H9 (cell line): Measurements from ENCODE around the gene NPAS3. TPM values are rescaled to one million over a fixed set of nuclear protein-coding genes. Genes with fewer than 3 reads are reported as not detected.

ENCODE experiments used
- DNase-seq: peaks from one replicate; pipeline ENCODE4 v3.0.0-alpha.2; 2017
- H2AFZ ChIP-seq: one replicate; pipeline ENCODE4 v1.6.1; 2013; ENCODE audit warnings: mild to moderate bottlenecking, low read length, control low read depth, moderate library complexity
- H2AK5ac ChIP-seq: 2 replicates; pipeline ENCODE4 v1.6.1; 2013; ENCODE audit warnings: low read length, control low read depth, mixed read lengths; ENCODE audit not compliant: insufficient read length
- H2BK120ac ChIP-seq: one replicate; pipeline ENCODE4 v1.6.1; 2013; ENCODE audit warnings: low read depth, mild to moderate bottlenecking, low read length, control low read depth, inconsistent platforms; ENCODE audit not compliant: poor library complexity, severe bottlenecking
- H2BK12ac ChIP-seq: 2 replicates; pipeline ENCODE4 v1.6.1; 2013; ENCODE audit warnings: low read length, control low read depth, mixed read lengths, low read depth; ENCODE audit not compliant: insufficient read length
- H2BK15ac ChIP-seq: 2 replicates; pipeline ENCODE4 v1.6.1; 2013; ENCODE audit warnings: low read depth, low read length, control low read depth
- H2BK20ac ChIP-seq: one replicate; pipeline ENCODE4 v1.6.1; 2013; ENCODE audit warnings: low read depth, mild to moderate bottlenecking, low read length, control low read depth, inconsistent platforms; ENCODE audit not compliant: poor library complexity, severe bottlenecking
- H2BK5ac ChIP-seq: 2 replicates; pipeline ENCODE4 v1.6.1; 2013; ENCODE audit warnings: low read length, control low read depth, mixed read lengths; ENCODE audit not compliant: insufficient read length
- H3K14ac ChIP-seq: 2 replicates; pipeline ENCODE4 v1.6.1; 2013; ENCODE audit warnings: low read length, control low read depth; ENCODE audit not compliant: insufficient read depth
- H3K18ac ChIP-seq: 2 replicates; pipeline ENCODE4 v1.6.1; 2013; ENCODE audit warnings: low read depth, mild to moderate bottlenecking, mixed read lengths, low read length, control low read depth; ENCODE audit not compliant: insufficient read length
- H3K23ac ChIP-seq: 2 replicates; pipeline ENCODE4 v1.6.1; 2013; ENCODE audit warnings: low read length, control low read depth, mixed read lengths, low read depth; ENCODE audit not compliant: insufficient read length
- H3K23me2 ChIP-seq: 2 replicates; pipeline ENCODE4 v1.6.1; 2013; ENCODE audit warnings: low read depth, mild to moderate bottlenecking, mixed read lengths, low read length, control low read depth; ENCODE audit not compliant: insufficient read length, poor library complexity, severe bottlenecking
- H3K27ac ChIP-seq: 2 replicates; pipeline ENCODE4 v1.5.1; 2013; ENCODE audit warnings: low read length, control low read depth, mixed read lengths, low read depth; ENCODE audit not compliant: insufficient read length
- H3K27me3 ChIP-seq: 2 replicates; pipeline ENCODE4 v1.6.1; 2013; ENCODE audit warnings: low read length, control low read depth, inconsistent platforms; ENCODE audit not compliant: insufficient read depth
- H3K4ac ChIP-seq: 2 replicates; pipeline ENCODE4 v1.6.1; 2013; ENCODE audit warnings: low read depth, mild to moderate bottlenecking, control low read depth, inconsistent platforms, low read length, moderate library complexity
- H3K4me1 ChIP-seq: 2 replicates; pipeline ENCODE4 v1.6.1; 2013; ENCODE audit warnings: low read length, control low read depth, inconsistent platforms; ENCODE audit not compliant: insufficient read depth
- H3K4me2 ChIP-seq: 2 replicates; pipeline ENCODE4 v1.6.1; 2013; ENCODE audit warnings: low read length, control low read depth, mixed read lengths; ENCODE audit not compliant: insufficient read length, insufficient read depth
- H3K56ac ChIP-seq: 2 replicates; pipeline ENCODE4 v1.6.1; 2013; ENCODE audit warnings: low read depth, mild to moderate bottlenecking, mixed read lengths, low read length, control low read depth; ENCODE audit not compliant: insufficient read length
- H3K79me1 ChIP-seq: 2 replicates; pipeline ENCODE4 v1.6.1; 2013; ENCODE audit warnings: low read depth, mild to moderate bottlenecking, moderate library complexity, low read length, control low read depth, inconsistent platforms; ENCODE audit not compliant: insufficient read depth, poor library complexity, severe bottlenecking
- H3K79me2 ChIP-seq: 2 replicates; pipeline ENCODE4 v1.6.1; 2013; ENCODE audit warnings: low read length, control low read depth, inconsistent platforms; ENCODE audit not compliant: insufficient read depth
- H3K9ac ChIP-seq: 2 replicates; pipeline ENCODE4 v1.6.1; 2013; ENCODE audit warnings: low read length, control low read depth, mixed read lengths; ENCODE audit not compliant: insufficient read length; ENCODE audit errors: extremely low read depth
- H3K9me3 ChIP-seq: one replicate; pipeline ENCODE4 v1.6.1; 2013; ENCODE audit warnings: low read depth, low read length, inconsistent platforms; ENCODE audit not compliant: control insufficient read depth
- H3T11ph ChIP-seq: one replicate; pipeline ENCODE4 v1.6.1; 2013; ENCODE audit warnings: mild to moderate bottlenecking, low read length, control low read depth, inconsistent platforms
- H4K20me1 ChIP-seq: one replicate; pipeline ENCODE4 v1.6.1; 2013; ENCODE audit not compliant: control insufficient read depth, insufficient read length, insufficient read depth
- H4K5ac ChIP-seq: 2 replicates; pipeline ENCODE4 v1.6.1; 2013; ENCODE audit warnings: low read depth, mild to moderate bottlenecking, mixed read lengths, low read length, control low read depth; ENCODE audit not compliant: insufficient read length
- H4K8ac ChIP-seq: replicated peaks from 2 replicates; pipeline ENCODE4 v1.6.1; 2013; ENCODE audit warnings: low read length, control low read depth, mixed read lengths, low read depth; ENCODE audit not compliant: insufficient read length
- H4K91ac ChIP-seq: 2 replicates; pipeline ENCODE4 v1.6.1; 2013; ENCODE audit warnings: low read depth, mild to moderate bottlenecking, moderate library complexity, mixed read lengths, low read length, control low read depth; ENCODE audit not compliant: insufficient read length
- H3K27ac Mint-ChIP-seq, 3 experiments: 2 replicates in 2 of 3; 3 replicates in 1 of 3; pipeline ENCODE4 v1.8.0; 2020 to 2021; ENCODE audit warnings: mixed read lengths in 3 of 3, mild to moderate bottlenecking in 1 of 3, moderate library complexity in 1 of 3
- H3K27me3 Mint-ChIP-seq: 2 replicates; pipeline ENCODE4 v1.8.0; 2021; ENCODE audit warnings: low read depth, mild to moderate bottlenecking, moderate library complexity, mixed read lengths
- H3K36me3 Mint-ChIP-seq, 3 experiments: 2 replicates in 2 of 3; 3 replicates in 1 of 3; pipeline ENCODE4 v1.8.0; 2020 to 2021; ENCODE audit warnings: low read depth in 3 of 3, mixed read lengths in 3 of 3; ENCODE audit not compliant: insufficient read depth in 1 of 3
- H3K4me1 Mint-ChIP-seq, 2 experiments: 2 replicates each; pipeline ENCODE4 v1.8.0; 2020; ENCODE audit warnings: mixed read lengths in 2 of 2
- H3K4me3 Mint-ChIP-seq, 2 experiments: 2 replicates in 1 of 2; 3 replicates in 1 of 2; pipeline ENCODE4 v1.8.0; 2020 to 2021; ENCODE audit warnings: mild to moderate bottlenecking in 2 of 2, mixed read lengths in 2 of 2, moderate library complexity in 1 of 2
- H3K9me3 Mint-ChIP-seq, 2 experiments: 2 replicates in 1 of 2; 3 replicates in 1 of 2; pipeline ENCODE4 v1.8.0; 2020; ENCODE audit warnings: mild to moderate bottlenecking in 2 of 2, mixed read lengths in 2 of 2, moderate library complexity in 1 of 2
- WGBS: extraction: QIAGEN DNeasy Blood & Tissue Kit; methylation state at CpG from one replicate; pipeline ENCODE4 v1.1.7; 2013; ENCODE audit warnings: missing lambda C conversion rate, low lambda C conversion rate, mixed read lengths; ENCODE audit not compliant: insufficient read length; ENCODE audit errors: extremely low coverage; 5-methylcytosine and 5-hydroxymethylcytosine counted together
- total RNA-seq: library from RNA; stranded (reverse); gene quantifications from 2 replicates; pipeline ENCODE4 v1.2.1, GENCODE V29; 2021
- TF ChIP-seq, protein P1 (sequence below): fragments of 200-600 bp; sonication (generic); conservative IDR thresholded peaks from 3 replicates; pipeline ENCODE4 v1.8.0; 2021; ENCODE audit warnings: antibody characterized with exemption, mild to moderate bottlenecking

Gene NPAS3
- total RNA-seq, 1 experiment from 2014 or later: 0.17 TPM

DNA sequence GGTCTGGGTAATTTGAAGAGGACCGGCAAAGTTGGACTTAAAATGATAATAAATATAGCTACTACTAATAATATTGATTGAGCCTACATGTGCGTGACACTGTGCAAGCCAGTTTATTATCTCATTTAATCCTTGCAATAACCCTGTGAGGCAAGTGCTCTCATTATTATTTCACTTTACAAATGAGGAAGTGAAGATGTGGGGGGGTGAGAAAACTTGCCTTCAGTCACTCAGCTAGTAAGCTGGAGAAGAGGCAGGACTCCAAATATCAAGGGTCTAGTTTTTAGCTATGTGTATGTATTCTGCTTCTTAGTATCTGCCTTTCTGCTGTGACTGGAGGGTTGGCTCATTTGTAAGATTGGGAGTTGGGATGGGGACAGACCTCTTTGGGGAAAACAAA, 39.2 kb downstream of the NPAS3 start:
- Mint-ChIP-seq H3K36me3 (no peaks in the 10 kb centered on the region), H3K9me3 (no peaks in the 10 kb centered on the region), H3K27me3 (no peaks in the 10 kb centered on the region), H3K27ac (no peak overlapping the region), H3K4me3 (no peak overlapping the region), H3K4me1 (no peaks in the 10 kb centered on the region)
- no peak overlapping the region for H3K4me2 ChIP-seq
- H2BK12ac ChIP-seq: no peak overlapping the region
- H3K79me2 ChIP-seq: no peaks in the 10 kb centered on the region
- H3K27ac ChIP-seq: no peak overlapping the region
- H3K9me3 ChIP-seq: no peaks in the 10 kb centered on the region
- no CpG with 5 or more reads among the region's 2 CpGs for WGBS
- no peaks in the 10 kb centered on the region for H3K23me2 ChIP-seq
- no peaks in the 10 kb centered on the region for H3K79me1 ChIP-seq
- no peak overlapping the region for H3K14ac ChIP-seq
- no peak overlapping the region for H2BK5ac ChIP-seq
- no peak overlapping the region for H2AFZ ChIP-seq
- no peak overlapping the region for H3K9ac ChIP-seq
- no peak overlapping the region for H4K8ac ChIP-seq
- no peak overlapping the region for H2BK15ac ChIP-seq
- no peak overlapping the region for H2BK120ac ChIP-seq
- H4K91ac ChIP-seq: no peak overlapping the region
- no peak overlapping the region for H2BK20ac ChIP-seq
- H3K27me3 ChIP-seq: no peaks in the 10 kb centered on the region
- H3K4ac ChIP-seq: no peak overlapping the region
- no peak overlapping the region for H2AK5ac ChIP-seq
- no peak overlapping the region for H3T11ph ChIP-seq
- H3K4me1 ChIP-seq: no peaks in the 10 kb centered on the region
- no peak for DNase-seq
- no peak overlapping the region for H3K18ac ChIP-seq
- no peak overlapping the region for H4K5ac ChIP-seq
- TF ChIP-seq, protein P1, sequence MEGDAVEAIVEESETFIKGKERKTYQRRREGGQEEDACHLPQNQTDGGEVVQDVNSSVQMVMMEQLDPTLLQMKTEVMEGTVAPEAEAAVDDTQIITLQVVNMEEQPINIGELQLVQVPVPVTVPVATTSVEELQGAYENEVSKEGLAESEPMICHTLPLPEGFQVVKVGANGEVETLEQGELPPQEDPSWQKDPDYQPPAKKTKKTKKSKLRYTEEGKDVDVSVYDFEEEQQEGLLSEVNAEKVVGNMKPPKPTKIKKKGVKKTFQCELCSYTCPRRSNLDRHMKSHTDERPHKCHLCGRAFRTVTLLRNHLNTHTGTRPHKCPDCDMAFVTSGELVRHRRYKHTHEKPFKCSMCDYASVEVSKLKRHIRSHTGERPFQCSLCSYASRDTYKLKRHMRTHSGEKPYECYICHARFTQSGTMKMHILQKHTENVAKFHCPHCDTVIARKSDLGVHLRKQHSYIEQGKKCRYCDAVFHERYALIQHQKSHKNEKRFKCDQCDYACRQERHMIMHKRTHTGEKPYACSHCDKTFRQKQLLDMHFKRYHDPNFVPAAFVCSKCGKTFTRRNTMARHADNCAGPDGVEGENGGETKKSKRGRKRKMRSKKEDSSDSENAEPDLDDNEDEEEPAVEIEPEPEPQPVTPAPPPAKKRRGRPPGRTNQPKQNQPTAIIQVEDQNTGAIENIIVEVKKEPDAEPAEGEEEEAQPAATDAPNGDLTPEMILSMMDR: no peak
- no peak overlapping the region for H3K56ac ChIP-seq
- no peak overlapping the region for H3K23ac ChIP-seq
- no peaks in the 10 kb centered on the region for H4K20me1 ChIP-seq
